Measurements from ENCODE around the gene CD81. TPM values are rescaled to one million over a fixed set of nuclear protein-coding genes. Genes with fewer than 3 reads are reported as not detected.
A peak's percentile ranks its signal among the peaks of the same experiment; 100 is the strongest.

The CD81 gene
- total RNA-seq, 1 experiment from 2014 or later = 237 TPM

DNA sequence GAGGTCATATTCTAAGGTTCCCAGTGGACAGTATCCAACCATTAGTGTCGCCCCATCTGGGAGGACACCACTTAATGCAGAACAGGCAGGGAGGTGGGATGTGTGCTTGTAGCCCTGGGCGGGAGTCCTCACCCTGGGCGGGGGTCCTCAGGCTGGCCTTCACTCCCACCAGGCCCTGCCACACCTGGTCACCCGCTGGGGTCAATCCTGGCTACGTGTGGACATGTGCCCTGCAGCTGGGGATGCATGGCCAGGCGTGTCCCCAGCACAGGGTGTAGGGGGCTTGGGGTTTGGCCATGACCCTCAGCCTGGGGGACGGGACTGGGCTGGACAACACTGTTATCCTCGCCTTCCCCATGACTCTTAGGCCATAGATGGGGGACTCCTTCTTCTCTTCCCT is 48.4 kb downstream of the CD81 start (continued):
- TF ChIP-seq, protein P1, sequence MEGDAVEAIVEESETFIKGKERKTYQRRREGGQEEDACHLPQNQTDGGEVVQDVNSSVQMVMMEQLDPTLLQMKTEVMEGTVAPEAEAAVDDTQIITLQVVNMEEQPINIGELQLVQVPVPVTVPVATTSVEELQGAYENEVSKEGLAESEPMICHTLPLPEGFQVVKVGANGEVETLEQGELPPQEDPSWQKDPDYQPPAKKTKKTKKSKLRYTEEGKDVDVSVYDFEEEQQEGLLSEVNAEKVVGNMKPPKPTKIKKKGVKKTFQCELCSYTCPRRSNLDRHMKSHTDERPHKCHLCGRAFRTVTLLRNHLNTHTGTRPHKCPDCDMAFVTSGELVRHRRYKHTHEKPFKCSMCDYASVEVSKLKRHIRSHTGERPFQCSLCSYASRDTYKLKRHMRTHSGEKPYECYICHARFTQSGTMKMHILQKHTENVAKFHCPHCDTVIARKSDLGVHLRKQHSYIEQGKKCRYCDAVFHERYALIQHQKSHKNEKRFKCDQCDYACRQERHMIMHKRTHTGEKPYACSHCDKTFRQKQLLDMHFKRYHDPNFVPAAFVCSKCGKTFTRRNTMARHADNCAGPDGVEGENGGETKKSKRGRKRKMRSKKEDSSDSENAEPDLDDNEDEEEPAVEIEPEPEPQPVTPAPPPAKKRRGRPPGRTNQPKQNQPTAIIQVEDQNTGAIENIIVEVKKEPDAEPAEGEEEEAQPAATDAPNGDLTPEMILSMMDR (IDR thresholded peaks at IDR 0.05) = no peak

DNA sequence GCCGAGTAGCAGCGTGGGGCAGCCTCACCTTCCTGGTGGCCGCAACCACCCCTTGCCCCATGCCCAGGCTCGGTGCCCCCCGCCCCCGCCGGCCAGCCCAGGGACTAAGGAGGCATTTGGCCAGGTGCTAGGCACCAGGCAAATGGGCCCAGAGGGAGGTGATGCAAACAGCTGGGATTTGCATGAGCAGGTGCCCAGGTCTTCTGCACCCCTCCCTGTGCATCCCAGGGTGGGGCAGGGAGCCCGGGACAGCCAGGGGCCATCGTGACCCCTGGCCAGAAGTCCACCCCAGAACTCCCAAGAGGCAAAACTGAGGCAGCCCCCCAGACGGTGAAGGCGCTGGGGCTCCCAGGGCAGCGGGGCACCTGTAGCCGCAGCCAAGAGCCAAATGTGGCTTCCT is 49.1 kb downstream of the CD81 start:
- Mint-ChIP-seq H3K9me3 (no peaks in the 10 kb centered on the region), H3K27me3 (ENCODE audit: low read depth) (peaks cover 4% of the 10 kb centered on the region), H3K36me3 (no peaks in the 10 kb centered on the region), H3K27ac (no peak overlapping the region), H3K4me1 (no peaks in the 10 kb centered on the region), H3K4me3 (no peak overlapping the region)
- DNase-seq (ENCODE audit: low spot score) = no peak
- TF ChIP-seq GTF2I (CRISPR knock-in tag; conservative IDR thresholded peaks at IDR 0.05) = no peak
- ChIA-PET CTCF (interaction anchor here (0.6 to 5.3 kb wide), 6 partner anchors 26 to 504 kb away, joined by 3 to 122 read pairs (median 4); partner anchors contain the start of gene TSSC4), POLR2A (no interaction called here)
- ATAC-seq = no peak

DNA sequence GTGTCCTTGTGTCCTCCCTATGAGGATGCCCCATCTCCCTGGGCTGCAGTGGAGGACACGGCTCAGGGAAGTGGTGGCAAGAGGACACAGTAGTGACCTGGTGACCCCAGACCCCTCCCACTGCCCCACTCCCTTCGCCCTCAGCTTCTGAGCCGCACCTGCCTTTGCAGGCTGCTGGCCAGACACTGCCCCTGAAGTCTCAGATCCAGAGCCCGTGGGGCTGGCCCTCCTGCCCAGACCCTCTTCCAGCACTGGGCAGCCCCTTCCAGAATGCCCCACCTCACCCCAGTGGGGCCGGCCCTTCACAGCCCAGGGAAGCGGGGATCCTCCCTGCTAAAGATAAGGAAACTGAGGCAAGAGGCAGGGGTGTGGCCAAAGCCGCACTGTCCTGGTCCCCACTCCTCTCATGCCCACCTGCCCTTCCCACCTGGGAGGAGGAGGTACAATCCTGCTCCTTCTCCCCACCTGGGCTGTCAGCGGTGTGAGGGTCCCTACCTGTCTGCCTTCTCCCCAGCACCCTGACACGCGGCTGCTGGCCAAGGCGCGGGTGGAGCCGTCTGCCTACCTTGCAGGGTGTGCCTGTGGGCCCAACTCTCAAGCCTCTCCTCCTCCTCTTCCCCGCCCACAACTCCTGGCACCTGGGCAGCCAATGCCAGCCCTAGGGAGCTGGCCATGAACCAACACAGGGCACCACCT is 49.9 kb downstream of the CD81 start:
- POLR2A ChIA-PET = no interaction called here
- CTCF ChIA-PET = interaction anchor here (0.8 to 5.3 kb wide), 8 partner anchors 8 to 503 kb away, joined by 3 to 122 read pairs (median 4); no protein-coding TSS in a partner anchor

DNA sequence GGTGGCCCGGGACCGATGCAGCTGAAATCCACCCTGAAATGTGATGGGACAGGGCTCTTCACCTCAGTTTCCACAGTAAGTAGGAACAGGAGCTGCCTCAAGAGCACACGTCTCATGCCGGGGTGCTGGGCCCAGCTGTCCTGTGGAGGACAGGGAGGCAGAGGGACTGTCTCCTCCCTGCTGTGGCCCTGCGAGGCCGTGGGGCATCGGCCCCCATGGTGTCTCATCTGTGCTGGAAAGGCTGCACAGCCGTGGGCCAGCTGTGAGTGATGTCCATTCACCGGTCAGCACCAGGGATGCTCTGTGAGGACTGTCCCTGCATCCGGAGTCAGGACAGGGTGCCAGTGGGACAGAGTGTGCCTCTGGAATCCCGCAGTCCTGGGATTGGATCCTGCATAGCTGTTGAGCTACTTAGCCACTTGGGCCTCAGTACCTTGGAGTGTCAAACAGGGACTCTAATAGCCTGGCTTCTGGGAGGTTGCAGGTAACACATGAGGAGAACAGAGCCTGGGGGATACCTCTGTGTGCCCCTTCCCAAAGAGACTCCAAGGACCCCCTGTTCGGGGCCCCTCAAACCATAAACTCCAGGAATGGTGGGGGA is 50.7 kb downstream of the CD81 start:
- peaks cover 10% of the 10 kb centered on the region for H3K27me3 Mint-ChIP-seq (ENCODE audit: low read depth)
- ATAC-seq (peak; percentile 25), DNase-seq (ENCODE audit: low spot score) (no peak)
- TF ChIP-seq, protein P2, sequence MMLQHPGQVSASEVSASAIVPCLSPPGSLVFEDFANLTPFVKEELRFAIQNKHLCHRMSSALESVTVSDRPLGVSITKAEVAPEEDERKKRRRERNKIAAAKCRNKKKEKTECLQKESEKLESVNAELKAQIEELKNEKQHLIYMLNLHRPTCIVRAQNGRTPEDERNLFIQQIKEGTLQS (CRISPR knock-in tag; conservative IDR thresholded peaks at IDR 0.05) = no peak
- TF ChIP-seq SMAD3 (CRISPR knock-in tag; IDR thresholded peaks at IDR 0.05; ENCODE audit: borderline replicate concordance) = no peak
- TF ChIP-seq ZNF219 (CRISPR knock-in tag; IDR thresholded peaks at IDR 0.05; ENCODE audit: borderline replicate concordance) = no peak
- TF ChIP-seq, protein P3, sequence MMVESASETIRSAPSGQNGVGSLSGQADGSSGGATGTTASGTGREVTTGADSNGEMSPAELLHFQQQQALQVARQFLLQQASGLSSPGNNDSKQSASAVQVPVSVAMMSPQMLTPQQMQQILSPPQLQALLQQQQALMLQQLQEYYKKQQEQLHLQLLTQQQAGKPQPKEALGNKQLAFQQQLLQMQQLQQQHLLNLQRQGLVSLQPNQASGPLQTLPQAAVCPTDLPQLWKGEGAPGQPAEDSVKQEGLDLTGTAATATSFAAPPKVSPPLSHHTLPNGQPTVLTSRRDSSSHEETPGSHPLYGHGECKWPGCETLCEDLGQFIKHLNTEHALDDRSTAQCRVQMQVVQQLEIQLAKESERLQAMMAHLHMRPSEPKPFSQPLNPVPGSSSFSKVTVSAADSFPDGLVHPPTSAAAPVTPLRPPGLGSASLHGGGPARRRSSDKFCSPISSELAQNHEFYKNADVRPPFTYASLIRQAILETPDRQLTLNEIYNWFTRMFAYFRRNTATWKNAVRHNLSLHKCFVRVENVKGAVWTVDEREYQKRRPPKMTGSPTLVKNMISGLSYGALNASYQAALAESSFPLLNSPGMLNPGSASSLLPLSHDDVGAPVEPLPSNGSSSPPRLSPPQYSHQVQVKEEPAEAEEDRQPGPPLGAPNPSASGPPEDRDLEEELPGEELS (CRISPR knock-in tag; IDR thresholded peaks at IDR 0.05) = no peak
- no peak for TF ChIP-seq JAZF1 (CRISPR knock-in tag; IDR thresholded peaks at IDR 0.05)
- TF ChIP-seq, protein P4, sequence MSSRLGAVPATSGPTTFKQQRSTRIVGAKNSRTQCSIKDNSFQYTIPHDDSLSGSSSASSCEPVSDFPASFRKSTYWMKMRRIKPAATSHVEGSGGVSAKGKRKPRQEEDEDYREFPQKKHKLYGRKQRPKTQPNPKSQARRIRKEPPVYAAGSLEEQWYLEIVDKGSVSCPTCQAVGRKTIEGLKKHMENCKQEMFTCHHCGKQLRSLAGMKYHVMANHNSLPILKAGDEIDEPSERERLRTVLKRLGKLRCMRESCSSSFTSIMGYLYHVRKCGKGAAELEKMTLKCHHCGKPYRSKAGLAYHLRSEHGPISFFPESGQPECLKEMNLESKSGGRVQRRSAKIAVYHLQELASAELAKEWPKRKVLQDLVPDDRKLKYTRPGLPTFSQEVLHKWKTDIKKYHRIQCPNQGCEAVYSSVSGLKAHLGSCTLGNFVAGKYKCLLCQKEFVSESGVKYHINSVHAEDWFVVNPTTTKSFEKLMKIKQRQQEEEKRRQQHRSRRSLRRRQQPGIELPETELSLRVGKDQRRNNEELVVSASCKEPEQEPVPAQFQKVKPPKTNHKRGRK (CRISPR knock-in tag; IDR thresholded peaks at IDR 0.05; ENCODE audit: borderline replicate concordance) = no peak
- TF ChIP-seq ATF1 (CRISPR knock-in tag; IDR thresholded peaks at IDR 0.05) = no peak
- TF ChIP-seq, protein P5, sequence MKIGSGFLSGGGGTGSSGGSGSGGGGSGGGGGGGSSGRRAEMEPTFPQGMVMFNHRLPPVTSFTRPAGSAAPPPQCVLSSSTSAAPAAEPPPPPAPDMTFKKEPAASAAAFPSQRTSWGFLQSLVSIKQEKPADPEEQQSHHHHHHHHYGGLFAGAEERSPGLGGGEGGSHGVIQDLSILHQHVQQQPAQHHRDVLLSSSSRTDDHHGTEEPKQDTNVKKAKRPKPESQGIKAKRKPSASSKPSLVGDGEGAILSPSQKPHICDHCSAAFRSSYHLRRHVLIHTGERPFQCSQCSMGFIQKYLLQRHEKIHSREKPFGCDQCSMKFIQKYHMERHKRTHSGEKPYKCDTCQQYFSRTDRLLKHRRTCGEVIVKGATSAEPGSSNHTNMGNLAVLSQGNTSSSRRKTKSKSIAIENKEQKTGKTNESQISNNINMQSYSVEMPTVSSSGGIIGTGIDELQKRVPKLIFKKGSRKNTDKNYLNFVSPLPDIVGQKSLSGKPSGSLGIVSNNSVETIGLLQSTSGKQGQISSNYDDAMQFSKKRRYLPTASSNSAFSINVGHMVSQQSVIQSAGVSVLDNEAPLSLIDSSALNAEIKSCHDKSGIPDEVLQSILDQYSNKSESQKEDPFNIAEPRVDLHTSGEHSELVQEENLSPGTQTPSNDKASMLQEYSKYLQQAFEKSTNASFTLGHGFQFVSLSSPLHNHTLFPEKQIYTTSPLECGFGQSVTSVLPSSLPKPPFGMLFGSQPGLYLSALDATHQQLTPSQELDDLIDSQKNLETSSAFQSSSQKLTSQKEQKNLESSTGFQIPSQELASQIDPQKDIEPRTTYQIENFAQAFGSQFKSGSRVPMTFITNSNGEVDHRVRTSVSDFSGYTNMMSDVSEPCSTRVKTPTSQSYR (CRISPR knock-in tag; IDR thresholded peaks at IDR 0.05) = no peak
- TF ChIP-seq, protein P6, sequence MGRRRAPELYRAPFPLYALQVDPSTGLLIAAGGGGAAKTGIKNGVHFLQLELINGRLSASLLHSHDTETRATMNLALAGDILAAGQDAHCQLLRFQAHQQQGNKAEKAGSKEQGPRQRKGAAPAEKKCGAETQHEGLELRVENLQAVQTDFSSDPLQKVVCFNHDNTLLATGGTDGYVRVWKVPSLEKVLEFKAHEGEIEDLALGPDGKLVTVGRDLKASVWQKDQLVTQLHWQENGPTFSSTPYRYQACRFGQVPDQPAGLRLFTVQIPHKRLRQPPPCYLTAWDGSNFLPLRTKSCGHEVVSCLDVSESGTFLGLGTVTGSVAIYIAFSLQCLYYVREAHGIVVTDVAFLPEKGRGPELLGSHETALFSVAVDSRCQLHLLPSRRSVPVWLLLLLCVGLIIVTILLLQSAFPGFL (CRISPR knock-in tag; IDR thresholded peaks at IDR 0.05; ENCODE audit: borderline replicate concordance) = no peak
- TF ChIP-seq, protein P7, sequence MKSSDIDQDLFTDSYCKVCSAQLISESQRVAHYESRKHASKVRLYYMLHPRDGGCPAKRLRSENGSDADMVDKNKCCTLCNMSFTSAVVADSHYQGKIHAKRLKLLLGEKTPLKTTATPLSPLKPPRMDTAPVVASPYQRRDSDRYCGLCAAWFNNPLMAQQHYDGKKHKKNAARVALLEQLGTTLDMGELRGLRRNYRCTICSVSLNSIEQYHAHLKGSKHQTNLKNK (CRISPR knock-in tag; IDR thresholded peaks at IDR 0.05) = no peak
- no peak for TF ChIP-seq FOXJ3 (CRISPR knock-in tag; IDR thresholded peaks at IDR 0.05; ENCODE audit: borderline replicate concordance)
- H3K27ac Mint-ChIP-seq = no peak overlapping the region
- H3K36me3 Mint-ChIP-seq = no peaks in the 10 kb centered on the region
- H3K4me3 Mint-ChIP-seq = no peak overlapping the region
- ChIA-PET CTCF (interaction anchor here (0.6 to 5.3 kb wide), 10 partner anchors 9 to 460 kb away, joined by 3 to 122 read pairs (median 4); no protein-coding TSS in a partner anchor), POLR2A (no interaction called here)
- H3K4me1 Mint-ChIP-seq = no peaks in the 10 kb centered on the region
- H3K9me3 Mint-ChIP-seq = no peaks in the 10 kb centered on the region

More for the DNA sequence above, 49.9 kb downstream of the CD81 start:
- H3K36me3 Mint-ChIP-seq = no peaks in the 10 kb centered on the region
- peaks cover 10% of the 10 kb centered on the region for H3K27me3 Mint-ChIP-seq (ENCODE audit: low read depth)
- ATAC-seq = no peak
- H3K27ac Mint-ChIP-seq = no peak overlapping the region
- TF ChIP-seq NFATC4 (CRISPR knock-in tag; IDR thresholded peaks at IDR 0.05) = no peak
- no peak for TF ChIP-seq JAZF1 (CRISPR knock-in tag; IDR thresholded peaks at IDR 0.05)
- DNase-seq (ENCODE audit: low spot score) = no peak
- no peak overlapping the region for H3K4me3 Mint-ChIP-seq
- H3K9me3 Mint-ChIP-seq = no peaks in the 10 kb centered on the region
- H3K4me1 Mint-ChIP-seq = no peaks in the 10 kb centered on the region

Data from WTC11 (cell line).